Lower leg skin (tissue), 3 donors: ENCODE measurements around the gene CAPZA1.

ENCODE experiments used
- CTCF ChIP-seq, 3 donors: fragments of 450-650 bp; IDR thresholded peaks; one replicate each; pipeline ENCODE4 v1.5.1; 2016; ENCODE audit warnings: antibody characterized with exemption in 3 of 3, mild to moderate bottlenecking in 3 of 3, moderate library complexity in 2 of 3
- POLR2A ChIP-seq, 2 donors: fragments of 450-650 bp; IDR thresholded peaks; one replicate each; pipeline ENCODE4 v1.6.1; 2016 to 2017; ENCODE audit warnings: antibody characterized with exemption in 2 of 2, mild to moderate bottlenecking in 1 of 2, moderate library complexity in 1 of 2

- TF ChIP-seq CTCF (IDR thresholded peaks at IDR 0.05): no peak
- no peak for TF ChIP-seq POLR2A (IDR thresholded peaks at IDR 0.05)
Measured at GRCh38 chr1:112701227-112702066, 81.8 kb downstream of the CAPZA1 start.
